ENCODE measurements around the gene OR4D1.

The OR4D1 gene

DNA sequence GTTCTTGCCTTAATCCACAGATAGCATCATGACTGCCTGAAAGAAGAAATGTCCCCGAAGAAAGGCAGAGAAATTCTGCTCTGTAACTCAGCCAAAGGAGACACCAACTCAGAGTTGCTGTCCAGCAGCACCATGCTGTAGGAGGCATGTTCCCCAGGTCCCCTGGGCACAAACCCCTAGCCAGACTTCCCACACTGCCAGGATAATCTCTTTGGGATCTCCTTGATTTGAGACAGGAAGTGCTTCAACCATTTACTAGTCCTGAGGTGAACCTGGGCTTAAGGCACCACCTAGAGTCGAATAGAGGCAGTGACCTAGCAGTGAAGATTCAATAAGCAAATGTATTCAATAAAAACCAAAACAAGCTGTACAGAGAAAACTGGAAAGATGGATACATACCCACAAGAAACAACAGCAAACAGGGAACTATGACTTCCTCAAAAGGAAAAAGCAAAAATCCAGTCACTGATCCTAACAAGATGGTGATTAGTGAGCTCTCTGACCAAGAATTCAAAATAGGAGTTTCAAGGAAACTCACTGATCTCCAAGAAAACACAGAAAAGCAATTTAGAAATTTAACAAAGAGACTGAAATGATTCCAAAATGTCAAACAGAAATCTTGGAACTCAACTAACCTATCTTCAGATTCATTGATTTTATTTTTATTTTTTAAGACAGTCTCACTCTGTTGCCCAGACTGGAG is 24.3 kb downstream of the OR4D1 start:
- Mint-ChIP-seq H3K4me3 (no peak overlapping the region), H3K27me3 (no peaks in the 10 kb centered on the region), H3K27ac (peak overlapping the region; percentile 62), H3K36me3 (ENCODE audit: low read depth) (no peaks in the 10 kb centered on the region), H3K4me1 (ENCODE audit: low read depth) (peaks cover 38% of the 10 kb centered on the region), H3K9me3 (no peaks in the 10 kb centered on the region)
- peak; percentile 46 for DNase-seq

DNA sequence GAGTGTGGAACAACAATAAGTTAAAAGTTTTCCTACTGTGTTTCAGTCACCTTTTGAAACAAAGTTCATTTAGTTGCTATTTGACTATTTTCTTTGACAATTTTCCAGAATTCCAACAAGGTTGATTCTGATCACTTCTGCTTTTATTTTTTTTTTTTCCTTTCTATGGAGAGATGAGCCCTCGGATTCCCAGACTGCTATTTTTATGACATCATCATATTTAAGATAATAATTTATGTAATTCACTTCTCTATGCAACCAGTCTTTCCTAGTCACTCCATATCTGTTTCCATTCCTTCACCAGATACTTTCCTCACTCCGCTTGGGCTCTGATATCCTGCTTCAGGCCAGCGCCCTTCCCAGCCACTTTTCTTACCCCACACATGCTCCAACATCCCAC is 26.7 kb downstream of the OR4D1 start:
- no peak overlapping the region for H3K27ac Mint-ChIP-seq
- no peaks in the 10 kb centered on the region for H3K27me3 Mint-ChIP-seq
- no peak for DNase-seq
- H3K4me3 Mint-ChIP-seq: no peak overlapping the region
- no peaks in the 10 kb centered on the region for H3K9me3 Mint-ChIP-seq
- H3K36me3 Mint-ChIP-seq (ENCODE audit: low read depth): no peaks in the 10 kb centered on the region
- peaks cover 26% of the 10 kb centered on the region for H3K4me1 Mint-ChIP-seq (ENCODE audit: low read depth)

DNA sequence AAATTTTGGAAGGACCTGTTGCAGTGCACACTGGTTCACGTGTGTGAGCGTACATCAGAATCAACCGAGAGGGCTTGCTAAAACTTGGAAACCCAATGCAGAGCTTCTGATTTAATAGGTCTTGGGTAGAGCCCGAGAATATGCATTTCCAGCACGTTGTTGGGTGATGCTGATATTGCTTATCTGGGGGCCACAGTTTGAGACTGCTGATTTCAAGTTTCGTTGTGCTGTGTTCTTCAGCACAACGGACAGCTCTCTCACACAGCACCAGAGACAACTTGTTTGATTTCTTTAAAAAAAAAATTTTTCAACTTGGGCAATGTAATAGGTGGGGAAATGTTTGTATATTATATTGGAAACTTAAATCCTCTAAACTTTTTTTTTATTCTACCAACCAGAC is 28.0 kb downstream of the OR4D1 start:
- H3K36me3 Mint-ChIP-seq (ENCODE audit: low read depth): no peaks in the 10 kb centered on the region
- H3K4me3 Mint-ChIP-seq: no peak overlapping the region
- H3K4me1 Mint-ChIP-seq (ENCODE audit: low read depth): peaks cover 15% of the 10 kb centered on the region
- no peaks in the 10 kb centered on the region for H3K27me3 Mint-ChIP-seq
- no peaks in the 10 kb centered on the region for H3K9me3 Mint-ChIP-seq
- no peak for DNase-seq
- H3K27ac Mint-ChIP-seq: no peak overlapping the region

DNA sequence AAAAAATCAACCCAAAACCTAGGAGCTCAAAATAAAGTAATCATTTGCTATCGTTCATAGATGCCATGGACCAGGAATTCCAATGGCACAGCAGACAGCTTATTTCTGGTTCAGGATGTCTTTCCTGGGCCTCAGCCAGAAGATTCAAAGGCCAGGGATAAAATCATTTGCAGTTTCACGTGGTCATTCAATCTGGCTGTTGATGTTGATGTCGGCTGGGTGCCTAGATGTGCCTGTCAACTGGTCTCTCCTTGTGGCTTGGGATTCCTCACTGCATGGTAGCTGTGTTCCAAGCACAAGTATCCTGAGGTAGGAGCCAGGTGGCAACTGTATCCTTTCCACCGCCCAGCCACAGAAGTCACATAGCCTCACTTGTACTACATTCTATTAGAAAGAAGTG is 33.6 kb downstream of the OR4D1 start:
- no peaks in the 10 kb centered on the region for H3K27me3 Mint-ChIP-seq
- no peaks in the 10 kb centered on the region for H3K36me3 Mint-ChIP-seq (ENCODE audit: low read depth)
- no peaks in the 10 kb centered on the region for H3K9me3 Mint-ChIP-seq
- no peak overlapping the region for H3K27ac Mint-ChIP-seq
- no peak for DNase-seq
- H3K4me1 Mint-ChIP-seq (ENCODE audit: low read depth): no peaks in the 10 kb centered on the region
- H3K4me3 Mint-ChIP-seq: no peak overlapping the region

DNA sequence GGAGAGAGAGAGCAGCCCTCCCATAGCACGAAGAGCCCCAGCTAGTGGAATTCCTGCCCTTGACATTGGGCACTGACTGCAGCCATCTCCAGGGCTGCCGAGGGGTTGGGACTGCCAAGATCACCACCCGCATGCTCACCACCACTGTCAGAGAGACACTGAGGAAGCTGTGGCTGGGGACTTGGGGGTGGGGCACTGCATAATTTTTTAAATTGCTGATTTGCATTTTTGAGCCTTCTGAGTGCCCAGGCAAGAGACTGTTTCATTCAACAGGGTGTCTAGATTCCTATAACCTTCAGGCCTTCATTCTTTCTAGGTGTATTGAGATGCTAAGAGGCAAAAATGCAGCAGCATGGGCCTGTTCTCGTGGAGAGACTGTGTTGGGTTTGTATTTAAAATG is 35.3 kb downstream of the OR4D1 start:
- DNase-seq: no peak
- no peaks in the 10 kb centered on the region for H3K27me3 Mint-ChIP-seq
- H3K27ac Mint-ChIP-seq: no peak overlapping the region
- H3K36me3 Mint-ChIP-seq (ENCODE audit: low read depth): no peaks in the 10 kb centered on the region
- H3K9me3 Mint-ChIP-seq: no peaks in the 10 kb centered on the region
- no peak overlapping the region for H3K4me3 Mint-ChIP-seq
- H3K4me1 Mint-ChIP-seq (ENCODE audit: low read depth): no peaks in the 10 kb centered on the region

DNA sequence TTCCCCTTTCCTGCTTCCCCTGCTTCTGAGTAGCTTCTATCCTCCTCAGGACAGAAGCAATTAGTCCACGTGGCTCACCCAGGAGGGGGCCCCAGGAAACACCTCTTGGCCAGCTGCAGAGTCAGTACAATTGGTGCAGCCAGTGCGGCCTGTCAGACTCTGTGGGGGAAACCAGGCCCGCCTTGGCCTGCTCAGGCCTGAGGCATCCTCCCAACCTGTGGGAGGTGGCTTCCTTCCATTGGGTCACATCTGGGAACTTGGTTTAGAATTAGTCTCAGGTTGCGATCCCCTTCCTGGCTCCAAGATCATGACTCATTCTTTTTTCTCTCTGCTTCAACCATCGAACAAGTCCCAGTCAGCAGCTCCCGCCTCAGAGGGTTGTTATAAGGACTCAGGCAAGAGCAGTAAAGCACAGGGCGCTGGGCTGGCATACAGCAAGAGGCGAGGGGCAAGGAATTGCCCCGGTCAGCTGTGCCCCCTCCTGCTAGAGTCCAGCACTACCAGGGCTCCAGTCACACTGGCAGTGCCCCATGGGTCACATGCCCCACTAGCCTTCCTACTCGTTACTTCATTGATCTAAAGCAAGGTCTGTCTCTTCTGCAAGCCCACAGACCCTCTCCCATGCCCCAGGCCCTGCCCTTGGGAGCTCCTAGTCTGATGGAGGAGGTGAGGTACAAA is 36.3 kb downstream of the OR4D1 start:
- H3K27ac Mint-ChIP-seq: no peak overlapping the region
- H3K36me3 Mint-ChIP-seq (ENCODE audit: low read depth): no peaks in the 10 kb centered on the region
- DNase-seq: no peak
- H3K4me1 Mint-ChIP-seq (ENCODE audit: low read depth): no peaks in the 10 kb centered on the region
- H3K27me3 Mint-ChIP-seq: peaks cover under 1% of the 10 kb centered on the region
- no peaks in the 10 kb centered on the region for H3K9me3 Mint-ChIP-seq
- no peak overlapping the region for H3K4me3 Mint-ChIP-seq

DNA sequence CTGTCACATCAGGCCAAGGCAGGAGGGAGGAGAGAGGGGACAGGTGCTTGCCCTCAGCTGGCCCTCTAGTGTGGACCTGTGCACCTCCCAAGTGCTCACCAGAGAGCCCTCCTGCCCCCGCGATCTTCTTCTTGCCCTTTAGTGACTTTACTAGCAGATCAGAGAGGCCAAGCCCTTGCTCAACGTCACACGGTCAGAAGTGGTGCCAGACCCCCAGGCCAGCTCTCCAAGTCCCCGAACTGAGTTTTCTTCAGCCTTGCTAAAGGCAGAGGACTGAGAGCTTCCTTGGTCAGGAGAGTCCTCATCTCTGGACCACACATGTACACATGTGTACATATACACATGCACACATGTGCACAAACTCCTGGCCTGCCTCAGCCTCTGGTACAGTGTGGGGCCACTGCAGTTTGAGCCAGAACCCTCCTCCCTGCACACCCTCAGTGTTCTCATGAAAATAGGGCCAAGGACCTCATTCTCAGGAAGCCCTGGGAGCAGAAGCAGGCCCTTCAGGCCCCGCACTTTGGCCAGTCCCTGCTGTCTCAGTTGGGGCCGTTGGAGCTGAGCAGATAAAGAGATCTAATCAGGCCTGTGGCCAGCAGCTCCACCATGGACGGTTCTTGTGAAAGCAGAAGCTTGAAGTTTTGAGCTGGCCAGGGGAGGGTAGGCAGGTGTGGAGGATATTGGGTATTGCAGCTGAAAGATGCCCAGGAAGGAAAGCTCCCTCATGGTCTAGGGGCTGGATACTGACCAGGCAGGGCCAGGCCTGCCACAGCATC is 37.0 kb downstream of the OR4D1 start:
- H3K4me3 Mint-ChIP-seq: no peak overlapping the region
- no peak for DNase-seq
- H3K4me1 Mint-ChIP-seq (ENCODE audit: low read depth): no peaks in the 10 kb centered on the region
- H3K27ac Mint-ChIP-seq: no peak overlapping the region
- H3K9me3 Mint-ChIP-seq: no peaks in the 10 kb centered on the region
- peaks cover 5% of the 10 kb centered on the region for H3K27me3 Mint-ChIP-seq
- H3K36me3 Mint-ChIP-seq (ENCODE audit: low read depth): no peaks in the 10 kb centered on the region

DNA sequence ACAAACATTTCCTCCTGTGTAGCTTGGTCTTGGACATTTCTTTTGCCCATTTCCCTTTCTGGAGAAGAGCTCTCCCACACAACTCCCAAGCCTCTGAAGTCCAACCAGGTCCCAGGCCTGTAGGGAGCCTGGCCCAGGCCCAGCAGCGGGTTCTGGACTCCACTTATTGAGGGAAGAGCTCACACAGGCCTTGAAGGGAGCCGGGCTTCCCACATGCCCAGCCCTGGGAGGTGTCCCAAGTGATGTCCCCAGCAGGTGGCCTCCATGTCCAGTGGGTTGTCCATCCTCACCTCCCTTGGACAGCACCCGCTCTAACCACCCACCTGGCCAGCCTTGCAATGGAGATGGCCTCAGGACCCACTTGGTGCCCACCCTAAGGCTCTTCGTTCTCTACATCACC is 38.4 kb downstream of the OR4D1 start:
- DNase-seq: no peak
- Mint-ChIP-seq H3K9me3 (no peaks in the 10 kb centered on the region), H3K36me3 (ENCODE audit: low read depth) (no peaks in the 10 kb centered on the region), H3K27ac (no peak overlapping the region), H3K4me1 (ENCODE audit: low read depth) (no peaks in the 10 kb centered on the region), H3K4me3 (no peak overlapping the region), H3K27me3 (peaks cover 5% of the 10 kb centered on the region)

DNA sequence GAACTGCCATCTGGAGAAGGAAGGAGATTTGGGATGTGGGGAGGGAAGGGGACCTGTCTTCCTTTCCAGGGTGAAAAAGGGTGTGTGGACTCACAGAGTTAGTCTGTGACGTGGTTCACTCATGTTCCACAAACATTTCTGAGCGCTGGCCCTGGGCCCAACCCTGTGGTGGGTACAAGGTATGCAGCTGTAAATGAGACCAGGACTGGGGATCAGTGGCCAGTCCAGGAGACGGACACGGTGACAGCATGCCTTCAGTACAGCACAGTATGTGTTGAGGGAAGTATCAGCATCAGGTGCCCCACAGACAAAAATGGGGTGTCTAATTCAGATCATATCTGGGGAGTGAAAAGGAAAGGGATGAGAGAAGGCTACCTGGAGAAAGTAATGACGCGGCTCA is 38.9 kb downstream of the OR4D1 start:
- no peak overlapping the region for H3K4me3 Mint-ChIP-seq
- H3K27me3 Mint-ChIP-seq: peaks cover 5% of the 10 kb centered on the region
- no peak for DNase-seq
- no peaks in the 10 kb centered on the region for H3K9me3 Mint-ChIP-seq
- no peaks in the 10 kb centered on the region for H3K4me1 Mint-ChIP-seq (ENCODE audit: low read depth)
- no peaks in the 10 kb centered on the region for H3K36me3 Mint-ChIP-seq (ENCODE audit: low read depth)
- no peak overlapping the region for H3K27ac Mint-ChIP-seq

DNA sequence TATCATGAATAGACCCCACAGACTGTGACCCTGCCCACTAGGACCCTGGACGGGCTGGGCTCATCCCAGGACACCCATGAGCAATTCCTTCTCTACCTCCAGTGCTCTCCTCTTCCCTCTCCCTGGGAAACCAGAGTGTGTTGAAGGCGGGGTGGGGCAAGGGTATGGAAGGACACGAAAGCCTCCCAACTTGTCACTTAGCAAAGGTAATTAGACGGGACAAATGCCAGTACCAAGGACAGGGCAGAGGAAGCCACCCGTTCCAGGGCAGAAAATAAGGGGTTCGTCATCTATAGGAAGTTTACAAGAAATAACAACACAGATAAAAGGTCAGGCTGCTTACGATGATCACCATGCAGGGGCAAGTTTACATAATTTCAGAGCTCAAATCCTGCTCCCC is 39.5 kb downstream of the OR4D1 start:
- no peak overlapping the region for H3K27ac Mint-ChIP-seq
- no peaks in the 10 kb centered on the region for H3K36me3 Mint-ChIP-seq (ENCODE audit: low read depth)
- H3K9me3 Mint-ChIP-seq: no peaks in the 10 kb centered on the region
- DNase-seq: no peak
- no peaks in the 10 kb centered on the region for H3K4me1 Mint-ChIP-seq (ENCODE audit: low read depth)
- no peak overlapping the region for H3K4me3 Mint-ChIP-seq
- H3K27me3 Mint-ChIP-seq: peaks cover 5% of the 10 kb centered on the region

DNA sequence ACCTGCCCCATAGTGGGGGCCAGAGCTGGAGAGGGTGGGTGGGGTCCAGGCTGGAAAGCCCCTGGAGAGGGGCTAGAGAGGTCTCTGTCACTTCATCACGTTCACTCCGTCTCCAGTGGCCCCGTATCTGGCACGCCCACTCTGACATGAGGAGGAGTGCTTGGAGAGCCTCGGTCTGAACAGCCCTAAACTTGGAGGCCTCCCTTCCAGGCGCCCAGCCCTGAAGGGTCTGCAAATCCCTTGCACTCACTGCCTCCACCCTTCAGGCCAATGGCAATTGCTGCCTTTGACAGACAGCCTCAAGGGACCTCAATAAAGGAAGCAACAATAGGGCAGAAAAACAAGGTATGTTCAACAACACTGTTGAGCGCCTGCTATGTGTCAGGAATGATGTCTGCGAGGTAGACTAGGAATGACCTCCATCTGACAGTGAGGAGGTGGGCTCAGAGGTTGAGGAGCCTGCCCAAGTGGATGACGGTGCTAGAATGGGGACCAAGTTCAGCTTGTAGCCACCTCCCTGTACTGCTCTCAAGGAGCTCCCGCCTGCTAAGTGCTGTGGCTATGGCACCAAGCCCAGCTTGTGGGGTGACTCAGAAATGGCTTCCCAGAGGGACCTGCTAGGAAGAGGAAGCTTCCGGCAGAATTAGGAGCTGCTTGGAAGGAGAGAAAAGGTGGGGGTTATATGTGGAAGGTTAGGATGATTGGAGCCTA is 41.4 kb downstream of the OR4D1 start:
- DNase-seq: no peak
- no peak overlapping the region for H3K4me3 Mint-ChIP-seq
- H3K36me3 Mint-ChIP-seq (ENCODE audit: low read depth): no peaks in the 10 kb centered on the region
- no peaks in the 10 kb centered on the region for H3K4me1 Mint-ChIP-seq (ENCODE audit: low read depth)
- H3K27me3 Mint-ChIP-seq: peaks cover 5% of the 10 kb centered on the region
- no peak overlapping the region for H3K27ac Mint-ChIP-seq
- no peaks in the 10 kb centered on the region for H3K9me3 Mint-ChIP-seq

DNA sequence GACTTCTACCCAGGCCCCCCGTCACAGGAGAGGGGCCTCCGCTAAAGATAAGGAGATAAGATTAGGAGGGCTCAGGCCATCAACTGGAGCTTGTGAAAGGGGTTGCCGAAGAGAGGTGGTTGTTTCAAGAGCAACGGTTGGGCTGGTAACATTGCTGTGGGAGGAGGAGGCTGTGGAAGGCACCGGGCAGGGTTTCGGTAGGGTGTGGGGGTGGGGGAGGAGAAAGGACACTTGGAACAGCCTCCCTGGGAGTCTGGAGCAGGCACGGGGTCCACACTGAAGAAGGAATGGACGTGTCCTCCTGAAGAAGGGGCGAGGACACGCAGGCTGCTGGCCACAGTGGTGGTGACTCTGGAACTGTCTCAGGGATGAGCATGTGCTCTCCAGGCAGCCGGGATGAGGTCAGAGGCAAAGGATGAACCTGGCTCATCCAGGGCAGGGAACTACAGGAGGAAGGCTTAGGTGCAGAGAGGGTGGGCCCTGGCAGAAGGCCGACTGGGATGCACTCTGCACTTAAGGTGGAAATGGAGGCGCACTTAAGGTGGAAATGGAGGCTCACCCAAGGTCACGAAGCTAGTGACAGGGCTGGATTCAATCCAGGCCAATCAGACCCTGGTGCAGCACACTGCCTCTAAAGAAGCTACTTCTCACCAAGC is 43.2 kb downstream of the OR4D1 start:
- Mint-ChIP-seq H3K27ac (no peak overlapping the region), H3K4me1 (ENCODE audit: low read depth) (no peaks in the 10 kb centered on the region), H3K4me3 (no peak overlapping the region), H3K9me3 (no peaks in the 10 kb centered on the region), H3K36me3 (ENCODE audit: low read depth) (no peaks in the 10 kb centered on the region), H3K27me3 (peaks cover 5% of the 10 kb centered on the region)
- DNase-seq: no peak

DNA sequence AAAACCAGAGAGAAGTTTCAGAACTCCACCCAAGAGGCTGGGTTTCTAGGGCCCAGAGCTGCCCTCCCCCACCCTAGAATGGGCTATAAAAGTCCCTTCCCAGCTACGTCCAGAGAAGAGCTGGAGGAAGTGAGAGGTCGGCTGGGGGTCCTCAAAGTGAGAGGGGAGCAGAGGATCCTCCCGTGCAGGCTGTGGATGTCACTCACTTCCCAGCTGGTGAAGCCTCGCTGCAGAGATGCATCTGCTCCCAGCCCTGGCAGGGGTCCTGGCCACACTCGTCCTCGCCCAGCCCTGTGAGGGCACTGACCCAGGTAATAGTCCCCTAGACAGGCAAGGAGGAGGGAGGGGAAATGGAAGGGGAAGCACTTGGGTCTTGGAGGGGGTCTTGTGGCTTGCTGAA is 44.4 kb downstream of the OR4D1 start, which contains the start of gene EPX:
Gene EPX (plus strand): TSS at position 115 of the 400 bp plus-strand sequence. CDS start 121 bp downstream, at position 236.
- Mint-ChIP-seq H3K4me3 (no peak within 1 kb of the TSS), H3K27me3 (peaks cover 5% of the 10 kb centered on the region), H3K4me1 (ENCODE audit: low read depth) (no peaks in the 10 kb centered on the region), H3K36me3 (ENCODE audit: low read depth) (no peaks in the 10 kb centered on the region), H3K9me3 (no peaks in the 10 kb centered on the region), H3K27ac (no peak within 1 kb of the TSS)
- no peak for DNase-seq

DNA sequence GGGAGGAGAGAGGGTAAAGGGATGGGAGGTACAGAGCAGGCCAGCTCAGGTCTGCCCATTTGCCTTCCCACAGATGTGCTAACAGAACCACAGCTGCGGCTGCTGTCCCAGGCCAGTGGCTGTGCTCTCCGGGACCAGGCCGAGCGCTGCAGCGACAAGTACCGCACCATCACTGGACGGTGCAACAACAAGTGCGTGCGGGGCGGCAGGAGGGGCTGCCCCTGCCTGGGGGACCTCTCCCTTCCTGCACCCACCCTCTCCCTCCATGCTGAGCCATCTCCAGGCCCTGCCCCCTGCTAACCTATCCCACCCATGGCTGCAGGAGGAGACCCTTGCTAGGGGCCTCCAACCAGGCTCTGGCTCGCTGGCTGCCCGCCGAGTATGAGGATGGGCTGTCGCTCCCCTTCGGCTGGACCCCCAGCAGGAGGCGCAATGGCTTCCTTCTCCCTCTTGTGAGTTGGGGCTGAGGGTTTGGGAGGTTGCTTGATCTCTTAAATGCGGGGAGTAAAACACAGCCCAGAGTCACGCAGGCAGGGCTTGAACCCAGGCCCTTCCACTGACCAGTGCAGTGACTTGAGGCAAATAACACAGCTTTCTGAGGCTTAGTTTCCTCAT is 45.6 kb downstream of the OR4D1 start:
- Mint-ChIP-seq H3K9me3 (no peaks in the 10 kb centered on the region), H3K36me3 (ENCODE audit: low read depth) (no peaks in the 10 kb centered on the region), H3K4me3 (no peak overlapping the region), H3K27ac (no peak overlapping the region), H3K27me3 (peaks cover 11% of the 10 kb centered on the region), H3K4me1 (ENCODE audit: low read depth) (peaks cover 1% of the 10 kb centered on the region)
- DNase-seq: no peak
